ENCODE data around the gene ASL. TPM values are rescaled to one million over a fixed set of nuclear protein-coding genes. Genes with fewer than 3 reads are reported as not detected.

The ASL gene
- total RNA-seq, 4 donors from 2014 or later: 10.5 to 36.3 (median 23.2) TPM

GRCh38 chr7:66088861-66089838 lies 13.5 kb downstream of the ASL start:
- TF ChIP-seq CTCF (IDR thresholded peaks at IDR 0.05) (no peak), EP300 (IDR thresholded peaks at IDR 0.05) (no peak), POLR2AphosphoS5 (IDR thresholded peaks at IDR 0.05) (no peak), POLR2A (IDR thresholded peaks at IDR 0.05) (no peak)
- H3K27ac ChIP-seq: no peak overlapping the region
- no peaks in the 10 kb centered on the region for H3K9me3 ChIP-seq
- no peaks in the 10 kb centered on the region for H3K4me1 ChIP-seq
- H3K27me3 ChIP-seq: no peaks in the 10 kb centered on the region
- no peak overlapping the region for H3K4me3 ChIP-seq
- no peak for ATAC-seq
- peaks cover 0 to 70% of the 10 kb centered on the region in 2 donors for H3K36me3 ChIP-seq
- WGBS, 2 donors (ENCODE audit: low coverage in 1 of 2): no CpG with 5 or more reads among the region's 32 CpGs

- H3K27ac ChIP-seq: no peak overlapping the region
- no peaks in the 10 kb centered on the region for H3K4me1 ChIP-seq
- H3K27me3 ChIP-seq: no peaks in the 10 kb centered on the region
- ATAC-seq: no peak
- H3K4me3 ChIP-seq: no peak overlapping the region
- TF ChIP-seq POLR2A (IDR thresholded peaks at IDR 0.05) (no peak), EP300 (IDR thresholded peaks at IDR 0.05) (no peak), CTCF (IDR thresholded peaks at IDR 0.05) (no peak), POLR2AphosphoS5 (IDR thresholded peaks at IDR 0.05) (no peak)
- peaks cover 0 to 35% of the 10 kb centered on the region in 2 donors for H3K36me3 ChIP-seq
- H3K9me3 ChIP-seq: no peaks in the 10 kb centered on the region
- no CpG with 5 or more reads among the region's 19 CpGs for WGBS, 2 donors (ENCODE audit: low coverage in 1 of 2)
Measured at GRCh38 chr7:66092654-66093053, 17.0 kb downstream of the ASL start.

- ATAC-seq: no peak
- Histone ChIP-seq H3K9me3 (no peaks in the 10 kb centered on the region), H3K4me3 (no peak overlapping the region), H3K36me3 (peaks cover 0 to 17% of the 10 kb centered on the region in 2 donors), H3K27me3 (no peaks in the 10 kb centered on the region), H3K27ac (no peak overlapping the region), H3K4me1 (peaks cover 0 to 6% (median 0%) of the 10 kb centered on the region in 3 donors)
- WGBS, 2 donors (ENCODE audit: low coverage in 1 of 2): 100% methylated on average over 1 of the region's 4 CpGs; no CpG with 5 or more reads in 1 of the 2 donors
- TF ChIP-seq POLR2AphosphoS5 (IDR thresholded peaks at IDR 0.05) (no peak), EP300 (IDR thresholded peaks at IDR 0.05) (no peak), POLR2A (IDR thresholded peaks at IDR 0.05) (no peak), CTCF (IDR thresholded peaks at IDR 0.05) (no peak)
Measured at GRCh38 chr7:66095010-66095409, 19.4 kb downstream of the ASL start.

GRCh38 chr7:66099232-66099550 lies 23.6 kb downstream of the ASL start:
- H3K9me3 ChIP-seq: no peaks in the 10 kb centered on the region
- H3K27me3 ChIP-seq: no peaks in the 10 kb centered on the region
- WGBS, 2 donors (ENCODE audit: low coverage in 1 of 2): no CpG with 5 or more reads among the region's 2 CpGs
- H3K4me1 ChIP-seq: peaks cover 0 to 12% (median 0%) of the 10 kb centered on the region in 3 donors
- ATAC-seq: no peak
- H3K27ac ChIP-seq: peak overlapping the region in 3 of 4 donors; percentile 84 to 87 (median 85)
- no peaks in the 10 kb centered on the region for H3K36me3 ChIP-seq
- no peak overlapping the region for H3K4me3 ChIP-seq
- no peak for TF ChIP-seq POLR2A (IDR thresholded peaks at IDR 0.05)
- TF ChIP-seq CTCF (IDR thresholded peaks at IDR 0.05): no peak
- TF ChIP-seq EP300 (IDR thresholded peaks at IDR 0.05): no peak
- no peak for TF ChIP-seq POLR2AphosphoS5 (IDR thresholded peaks at IDR 0.05)

Measured in gastroesophageal sphincter (tissue), 4 donors.